ENCODE data around the gene KLHL12.

The KLHL12 gene

DNA sequence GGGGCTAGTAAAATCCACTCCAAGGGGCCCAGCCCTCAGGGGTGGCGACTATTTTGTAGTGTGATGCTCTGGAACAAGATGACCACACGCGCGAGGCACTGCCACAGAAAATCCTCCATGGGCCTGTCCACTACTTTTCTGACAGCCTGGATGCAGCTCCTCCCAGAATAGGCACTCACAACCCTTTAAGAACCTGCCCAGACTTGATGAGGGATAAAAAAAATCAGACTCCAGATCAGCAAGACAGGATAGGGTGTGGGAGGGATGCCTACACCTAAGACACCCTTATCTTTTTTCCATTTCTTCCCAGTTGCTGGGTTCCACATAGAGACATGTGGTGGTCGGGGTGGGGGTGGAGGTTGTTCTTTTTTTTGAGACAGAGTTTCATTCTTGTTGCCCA, 82.8 kb downstream of the KLHL12 start:
- no peak for DNase-seq (ENCODE audit: low read depth in 2 of 3, low spot score in 1 of 3)

DNA sequence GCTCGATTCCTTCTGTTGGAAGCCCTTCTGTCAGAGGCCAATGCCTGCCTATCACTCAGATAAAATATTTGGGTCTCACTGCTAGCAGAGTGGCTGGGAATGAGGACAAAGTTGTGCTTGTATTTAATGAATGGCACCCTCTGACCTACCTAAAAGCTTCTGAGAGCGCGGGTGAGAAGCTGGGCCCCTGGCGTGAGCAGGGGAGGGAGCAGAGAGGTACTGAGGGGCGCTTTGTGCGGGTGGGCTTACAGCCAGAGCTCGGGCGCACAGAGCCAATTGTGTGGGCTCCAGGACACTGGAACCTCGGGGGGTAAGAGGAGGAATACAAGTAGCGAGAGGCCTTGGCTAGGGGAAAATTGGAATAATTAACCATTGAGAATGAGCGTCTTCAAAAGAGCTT, 84.0 kb downstream of the KLHL12 start:
- DNase-seq (ENCODE audit: low read depth in 2 of 3, low spot score in 1 of 3) = no peak
